GM12875 (cell line): ENCODE data around the gene TMEM119.
"Not testable (repeated sequence)": the region's sequence is repeated elsewhere in the genome, so short reads cannot be mapped to it uniquely, and the experiment has no call there.

Experiments used
- H3K4me3 ChIP-seq: one replicate; pipeline ENCODE4 v1.5.1; 2011; ENCODE audit warnings: low read depth, low read length, control low read depth
- CTCF ChIP-seq: IDR thresholded peaks from 2 replicates; pipeline ENCODE4 v1.5.1; 2011; ENCODE audit warnings: low read depth, mild to moderate bottlenecking, control low read depth, inconsistent platforms, low read length, moderate library complexity, borderline replicate concordance; ENCODE audit not compliant: insufficient read depth

TMEM119 gene

GRCh38 chr12:108622921-108623514 is 25.1 kb upstream of the TMEM119 start:
- TF ChIP-seq CTCF: no peak
- H3K4me3 ChIP-seq: no peak overlapping the region

GRCh38 chr12:108622421-108622820 is 24.5 kb upstream of the TMEM119 start:
- TF ChIP-seq CTCF: no peak
- no peak overlapping the region for H3K4me3 ChIP-seq

GRCh38 chr12:108621161-108621560 is 23.3 kb upstream of the TMEM119 start:
- no peak for TF ChIP-seq CTCF
- H3K4me3 ChIP-seq: no peak overlapping the region

- no peak overlapping the region for H3K4me3 ChIP-seq
- TF ChIP-seq CTCF: no peak
Observed at GRCh38 chr12:108620236-108620879, 22.5 kb upstream of the TMEM119 start.

- TF ChIP-seq CTCF: no peak
Observed at GRCh38 chr12:108619369-108620160, 21.7 kb upstream of the TMEM119 start.

GRCh38 chr12:108618953-108619274 is 21.0 kb upstream of the TMEM119 start:
- H3K4me3 ChIP-seq: not testable (repeated sequence)

More at GRCh38 chr12:108619369-108620160, 21.7 kb upstream of the TMEM119 start:
- no peak overlapping the region for H3K4me3 ChIP-seq

GRCh38 chr12:108618079-108618952 is 20.4 kb upstream of the TMEM119 start:
- H3K4me3 ChIP-seq: no peak overlapping the region
- TF ChIP-seq CTCF: peak; percentile 87
